Caco-2 (cell line): ENCODE results near the gene SCAF8. TPM values are rescaled to one million over a fixed set of nuclear protein-coding genes. Genes with fewer than 3 reads are reported as not detected.
A peak's percentile ranks its signal among the peaks of the same experiment; 100 is the strongest.

Experiments used
- BruUV-seq: library from RNA; stranded (reverse); fragments of 400-500 nt; replicated peaks from 2 replicates; lab custom pipeline; 2021; lab: Mats Ljungman, UMichigan
- CTCF ChIA-PET: fragments of 300-600 bp; sonication (Branson Sonifier 250); formaldehyde crosslinking; loops from one replicate; lab custom pipeline; 2022; ENCODE audit warnings: antibody characterized with exemption; lab: Charles Lee
- POLR2A ChIA-PET: fragments of 300-600 bp; sonication (Branson Sonifier 250); formaldehyde crosslinking; loops from one replicate; lab custom pipeline; 2022; ENCODE audit warnings: antibody characterized with exemption; lab: Charles Lee
- DNase-seq, 2 experiments: peaks; one replicate each; pipeline versions ENCODE4 v3.0.0 to v3.0.0-alpha.2; 2020 to 2022
- H3K27me3 ChIP-seq: replicated peaks from 2 replicates; pipeline ENCODE4 v1.6.0; 2011; ENCODE audit warnings: low read length; ENCODE audit not compliant: control insufficient read depth, insufficient read depth
- H3K36me3 ChIP-seq: 2 replicates; pipeline ENCODE4 v1.5.1; 2011; ENCODE audit warnings: low read length; ENCODE audit not compliant: control insufficient read depth, insufficient read depth
- H3K4me1 ChIP-seq: fragments of 250-450 bp; sonication (Bioruptor Pico); 2 replicates; pipeline ENCODE4 v1.5.1; 2020; ENCODE audit warnings: mild to moderate bottlenecking
- H3K4me3 ChIP-seq: 2 replicates; pipeline ENCODE4 v1.5.1; 2011; ENCODE audit warnings: low read depth, mild to moderate bottlenecking, control low read depth, low read length
- H3K9me3 ChIP-seq: fragments of 250-450 bp; sonication (Bioruptor Pico); 2 replicates; pipeline ENCODE4 v1.5.1; 2020; ENCODE audit warnings: mild to moderate bottlenecking, moderate library complexity
- H3K27ac Mint-ChIP-seq: one replicate; pipeline ENCODE4 v1.8.0; 2022; ENCODE audit warnings: mixed read lengths; ENCODE audit not compliant: unreplicated experiment
- H3K27me3 Mint-ChIP-seq: one replicate; pipeline ENCODE4 v1.8.0; 2022; ENCODE audit warnings: mixed read lengths; ENCODE audit not compliant: insufficient read depth, unreplicated experiment
- H3K36me3 Mint-ChIP-seq: one replicate; pipeline ENCODE4 v1.8.0; 2022; ENCODE audit warnings: mild to moderate bottlenecking, mixed read lengths; ENCODE audit not compliant: insufficient read depth, unreplicated experiment
- H3K4me1 Mint-ChIP-seq: one replicate; pipeline ENCODE4 v1.8.0; 2022; ENCODE audit warnings: low read depth, mixed read lengths; ENCODE audit not compliant: unreplicated experiment
- H3K4me3 Mint-ChIP-seq: one replicate; pipeline ENCODE4 v1.8.0; 2022; ENCODE audit warnings: mild to moderate bottlenecking, moderate library complexity, mixed read lengths; ENCODE audit not compliant: unreplicated experiment
- H3K9me3 Mint-ChIP-seq: one replicate; pipeline ENCODE4 v1.8.0; 2022; ENCODE audit warnings: mixed read lengths; ENCODE audit not compliant: unreplicated experiment
- intact Hi-C: fragments of 100-400 bp; cut with micrococcal nuclease; formaldehyde crosslinking; loops from one replicate; pipeline ENCODE4 v1.10.0; 2022; ENCODE audit not compliant: unreplicated experiment
- total RNA-seq: library from RNA; stranded (reverse); gene quantifications from 2 replicates; pipeline ENCODE4 v1.2.3, GENCODE V29; 2022
- TF ChIP-seq, protein P1 (sequence below), 2 experiments: fragments of 200-600 bp in 1 of 2; IDR thresholded peaks; 1 replicate in 1 of 2; 2 replicates in 1 of 2; pipeline versions ENCODE4 v1.5.1 to v1.8.0; 2011 to 2022; ENCODE audit warnings: antibody characterized with exemption in 1 of 2, control low read depth in 1 of 2, inconsistent platforms in 1 of 2, low read depth in 1 of 2, low read length in 1 of 2, mild to moderate bottlenecking in 1 of 2, moderate library complexity in 1 of 2; ENCODE audit not compliant: insufficient read depth in 1 of 2, severe bottlenecking in 1 of 2, unreplicated experiment in 1 of 2

The SCAF8 gene
- total RNA-seq, 1 experiment from 2014 or later = 45.2 TPM

DNA sequence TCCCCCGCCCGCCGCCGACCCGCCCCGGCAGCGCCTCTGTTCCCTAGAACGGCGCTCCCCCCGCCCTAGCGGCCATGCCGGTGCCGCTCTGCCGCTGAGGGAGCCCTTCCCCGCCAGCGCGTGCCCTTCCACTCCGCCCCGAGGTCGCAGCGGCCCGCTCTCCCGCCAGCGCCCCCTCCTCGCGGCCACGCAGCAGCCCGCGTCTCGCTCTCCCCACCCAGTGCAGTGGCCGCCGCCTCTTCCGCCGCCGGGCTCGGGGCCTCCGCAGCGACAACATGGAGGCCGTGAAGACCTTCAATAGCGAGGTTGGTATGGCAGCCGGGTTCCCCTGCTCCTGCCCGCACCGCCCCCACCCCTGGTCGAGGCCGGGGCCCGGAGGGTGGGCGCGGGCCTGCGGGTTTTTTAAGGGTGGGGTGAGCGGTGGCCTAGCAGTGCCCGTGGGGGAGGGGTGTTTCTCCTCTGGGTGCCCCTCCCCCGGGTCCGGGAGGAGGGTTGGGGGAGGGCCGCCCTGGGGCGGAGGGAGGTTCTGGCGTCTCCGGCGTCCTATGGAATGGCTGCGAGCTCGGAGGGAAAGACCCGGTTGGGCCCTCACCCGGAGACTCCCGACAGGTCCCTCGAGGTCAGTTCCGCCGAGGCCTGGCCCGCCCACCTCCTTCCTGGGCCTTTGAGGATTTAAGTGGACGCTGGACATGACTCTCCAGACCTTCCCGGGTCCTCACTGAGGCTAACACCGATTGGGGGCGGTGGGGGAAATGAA, 588 bp downstream of the SCAF8 start:
- Mint-ChIP-seq H3K27me3 (no peaks in the 10 kb centered on the region), H3K27ac (peak overlapping the region; percentile 89), H3K36me3 (peaks cover 22% of the 10 kb centered on the region), H3K4me1 (peaks cover 12% of the 10 kb centered on the region), H3K4me3 (peak overlapping the region; percentile 84), H3K9me3 (no peaks in the 10 kb centered on the region)
- intact Hi-C loops = loop anchor here (1.0 to 5.0 kb wide), 4 partner anchors 59 to 223 kb away; partner anchors contain the start of gene CNKSR3
- no peaks in the 10 kb centered on the region for H3K9me3 ChIP-seq
- H3K4me1 ChIP-seq = peaks cover 20% of the 10 kb centered on the region
- no peaks in the 10 kb centered on the region; the same call in 1 of the 2 replicates for H3K36me3 ChIP-seq
- H3K27me3 ChIP-seq = no peaks in the 10 kb centered on the region
- ChIA-PET POLR2A (no interaction called here), CTCF (no interaction called here)
- TF ChIP-seq, protein P1, sequence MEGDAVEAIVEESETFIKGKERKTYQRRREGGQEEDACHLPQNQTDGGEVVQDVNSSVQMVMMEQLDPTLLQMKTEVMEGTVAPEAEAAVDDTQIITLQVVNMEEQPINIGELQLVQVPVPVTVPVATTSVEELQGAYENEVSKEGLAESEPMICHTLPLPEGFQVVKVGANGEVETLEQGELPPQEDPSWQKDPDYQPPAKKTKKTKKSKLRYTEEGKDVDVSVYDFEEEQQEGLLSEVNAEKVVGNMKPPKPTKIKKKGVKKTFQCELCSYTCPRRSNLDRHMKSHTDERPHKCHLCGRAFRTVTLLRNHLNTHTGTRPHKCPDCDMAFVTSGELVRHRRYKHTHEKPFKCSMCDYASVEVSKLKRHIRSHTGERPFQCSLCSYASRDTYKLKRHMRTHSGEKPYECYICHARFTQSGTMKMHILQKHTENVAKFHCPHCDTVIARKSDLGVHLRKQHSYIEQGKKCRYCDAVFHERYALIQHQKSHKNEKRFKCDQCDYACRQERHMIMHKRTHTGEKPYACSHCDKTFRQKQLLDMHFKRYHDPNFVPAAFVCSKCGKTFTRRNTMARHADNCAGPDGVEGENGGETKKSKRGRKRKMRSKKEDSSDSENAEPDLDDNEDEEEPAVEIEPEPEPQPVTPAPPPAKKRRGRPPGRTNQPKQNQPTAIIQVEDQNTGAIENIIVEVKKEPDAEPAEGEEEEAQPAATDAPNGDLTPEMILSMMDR (IDR thresholded peaks at IDR 0.05; ENCODE audit: insufficient read depth in 1 of 2, low read depth in 1 of 2, low read length in 1 of 2, severe bottlenecking in 1 of 2, unreplicated experiment in 1 of 2) = no peak
- no TSS peak for BruUV-seq
- peak overlapping the region; percentile 92 for H3K4me3 ChIP-seq
- peak; percentile 96 for DNase-seq

DNA sequence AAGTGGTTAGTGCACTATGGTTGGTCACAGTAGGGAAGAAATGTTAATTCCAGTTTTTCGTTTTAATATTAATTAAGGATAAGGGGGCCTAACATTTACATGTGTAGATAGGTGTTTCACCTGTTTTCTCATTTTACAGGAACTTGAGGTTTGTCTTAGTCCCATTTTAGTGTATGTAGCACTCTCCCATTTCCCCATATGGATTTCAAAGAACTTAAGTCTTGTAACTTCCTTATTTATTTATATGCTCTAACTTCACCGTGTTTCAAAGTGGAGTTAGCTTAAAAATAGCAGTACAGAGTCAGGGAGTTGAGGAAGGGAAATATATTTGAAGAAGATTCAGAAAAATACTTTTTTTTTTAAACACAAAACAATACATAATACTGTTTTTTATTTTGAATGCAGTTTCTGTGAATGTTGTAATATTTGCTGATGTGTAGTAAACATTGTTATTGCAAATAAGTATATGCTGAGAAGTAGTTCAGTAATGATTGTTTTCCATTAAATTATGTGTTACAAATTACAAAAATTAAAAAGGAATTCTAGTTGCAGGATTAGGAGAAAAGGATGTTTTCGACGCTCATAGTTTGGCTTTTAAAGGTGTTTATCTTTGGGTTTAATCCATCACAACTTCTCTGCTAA, 3.5 kb downstream of the SCAF8 start:
- no peaks in the 10 kb centered on the region; the same call in 1 of the 2 replicates for H3K36me3 ChIP-seq
- H3K4me3 ChIP-seq = no peak overlapping the region
- Mint-ChIP-seq H3K36me3 (peaks cover 31% of the 10 kb centered on the region), H3K9me3 (no peaks in the 10 kb centered on the region), H3K27me3 (no peaks in the 10 kb centered on the region), H3K4me1 (peaks cover 9% of the 10 kb centered on the region), H3K4me3 (no peak overlapping the region), H3K27ac (no peak overlapping the region)
- CTCF ChIA-PET = interaction anchor here (0.5 kb wide), 1 partner anchor 453 kb away, joined by 3 read pairs; no protein-coding TSS in a partner anchor
- peaks cover 23% of the 10 kb centered on the region for H3K4me1 ChIP-seq
- H3K9me3 ChIP-seq = no peaks in the 10 kb centered on the region
- DNase-seq = no peak
- no TSS peak for BruUV-seq
- no peaks in the 10 kb centered on the region for H3K27me3 ChIP-seq
- TF ChIP-seq, protein P1 (IDR thresholded peaks at IDR 0.05; ENCODE audit: insufficient read depth in 1 of 2, low read depth in 1 of 2, low read length in 1 of 2, severe bottlenecking in 1 of 2, unreplicated experiment in 1 of 2) = no peak
- POLR2A ChIA-PET = no interaction called here
- intact Hi-C loops = no loop called here

DNA sequence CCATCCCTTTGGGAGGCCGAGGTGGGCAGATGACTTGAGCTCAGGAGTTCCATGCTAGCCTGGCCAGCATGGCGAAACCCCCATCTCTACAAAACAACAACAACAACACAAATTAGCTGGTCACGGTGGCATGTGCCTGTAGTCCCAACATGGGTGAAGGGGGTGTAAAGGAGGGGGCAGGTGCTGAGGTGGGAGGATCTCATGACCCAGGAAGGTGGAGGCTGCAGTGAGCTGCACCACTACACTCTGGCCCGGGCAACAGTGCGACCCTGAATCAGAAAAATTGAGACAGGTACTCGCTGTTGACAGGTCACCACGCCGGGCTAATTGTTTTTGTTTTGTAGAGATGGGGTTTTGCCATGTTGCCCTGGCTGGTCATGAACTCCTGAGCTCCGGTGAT, 4.2 kb downstream of the SCAF8 start:
- intact Hi-C loops = no loop called here
- Mint-ChIP-seq H3K27ac (no peak overlapping the region), H3K4me3 (no peak overlapping the region), H3K9me3 (no peaks in the 10 kb centered on the region), H3K36me3 (peaks cover 35% of the 10 kb centered on the region), H3K27me3 (no peaks in the 10 kb centered on the region), H3K4me1 (peaks cover 2% of the 10 kb centered on the region)
- H3K27me3 ChIP-seq = no peaks in the 10 kb centered on the region
- H3K4me1 ChIP-seq = peaks cover 20% of the 10 kb centered on the region
- no peaks in the 10 kb centered on the region; the same call in 1 of the 2 replicates for H3K36me3 ChIP-seq
- H3K4me3 ChIP-seq = no peak overlapping the region
- POLR2A ChIA-PET = no interaction called here
- CTCF ChIA-PET = interaction anchor here (0.5 kb wide), 1 partner anchor 452 kb away, joined by 3 read pairs; no protein-coding TSS in a partner anchor
- TF ChIP-seq, protein P1 (IDR thresholded peaks at IDR 0.05; ENCODE audit: insufficient read depth in 1 of 2, low read depth in 1 of 2, low read length in 1 of 2, severe bottlenecking in 1 of 2, unreplicated experiment in 1 of 2) = no peak
- DNase-seq = no peak
- no peaks in the 10 kb centered on the region for H3K9me3 ChIP-seq
- BruUV-seq = no TSS peak
